Measurements from ENCODE around the gene PKDCC.

DNA sequence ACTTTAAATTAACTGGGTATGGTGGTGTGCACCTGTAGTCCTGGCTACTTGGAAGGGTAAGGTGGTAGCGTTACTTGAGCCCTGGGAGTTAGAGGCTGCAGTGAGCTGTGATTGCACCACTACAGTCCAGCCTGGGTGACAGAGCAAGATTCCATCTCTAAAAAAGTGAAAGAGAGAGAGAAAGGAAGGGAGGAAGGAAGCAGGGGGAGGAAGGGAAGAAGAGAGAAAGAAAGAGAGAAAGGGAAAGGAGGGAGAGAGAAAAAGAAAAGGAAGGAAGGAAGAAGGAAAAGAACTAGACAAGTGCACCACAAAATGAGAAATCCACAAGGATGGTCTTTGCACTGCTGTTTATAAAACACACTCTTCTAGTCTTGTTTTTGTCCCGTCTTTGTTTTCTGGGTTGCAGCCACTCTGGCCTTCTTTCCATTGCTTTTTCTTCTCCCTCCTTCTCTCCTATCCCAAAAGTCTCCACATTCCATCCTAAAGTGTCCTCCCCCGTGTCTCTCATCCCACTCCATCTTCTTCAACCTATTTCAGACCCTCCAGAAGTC is 32.0 kb downstream of the PKDCC start:
- TF ChIP-seq, protein P1, sequence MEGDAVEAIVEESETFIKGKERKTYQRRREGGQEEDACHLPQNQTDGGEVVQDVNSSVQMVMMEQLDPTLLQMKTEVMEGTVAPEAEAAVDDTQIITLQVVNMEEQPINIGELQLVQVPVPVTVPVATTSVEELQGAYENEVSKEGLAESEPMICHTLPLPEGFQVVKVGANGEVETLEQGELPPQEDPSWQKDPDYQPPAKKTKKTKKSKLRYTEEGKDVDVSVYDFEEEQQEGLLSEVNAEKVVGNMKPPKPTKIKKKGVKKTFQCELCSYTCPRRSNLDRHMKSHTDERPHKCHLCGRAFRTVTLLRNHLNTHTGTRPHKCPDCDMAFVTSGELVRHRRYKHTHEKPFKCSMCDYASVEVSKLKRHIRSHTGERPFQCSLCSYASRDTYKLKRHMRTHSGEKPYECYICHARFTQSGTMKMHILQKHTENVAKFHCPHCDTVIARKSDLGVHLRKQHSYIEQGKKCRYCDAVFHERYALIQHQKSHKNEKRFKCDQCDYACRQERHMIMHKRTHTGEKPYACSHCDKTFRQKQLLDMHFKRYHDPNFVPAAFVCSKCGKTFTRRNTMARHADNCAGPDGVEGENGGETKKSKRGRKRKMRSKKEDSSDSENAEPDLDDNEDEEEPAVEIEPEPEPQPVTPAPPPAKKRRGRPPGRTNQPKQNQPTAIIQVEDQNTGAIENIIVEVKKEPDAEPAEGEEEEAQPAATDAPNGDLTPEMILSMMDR (IDR thresholded peaks at IDR 0.05): no peak
- no peak for TF ChIP-seq POLR2A (IDR thresholded peaks at IDR 0.05)

All from right lobe of liver (tissue), 4 donors.